Effector CD8-positive, alpha-beta T cell (primary cell): ENCODE results near the gene TSPAN18.

ENCODE experiments used
- DNase-seq: peaks from one replicate; lab custom pipeline; 2025; lab: John Stamatoyannopoulos, UW

TSPAN18 gene

GRCh38 chr11:44848203-44848962 lies 121.6 kb downstream of the TSPAN18 start:
- DNase-seq = no peak

GRCh38 chr11:44848963-44849350 lies 122.2 kb downstream of the TSPAN18 start:
- DNase-seq = no peak

- DNase-seq = no peak
Observed at GRCh38 chr11:44849424-44849823, 122.7 kb downstream of the TSPAN18 start.

GRCh38 chr11:44849922-44850321 lies 123.2 kb downstream of the TSPAN18 start:
- DNase-seq = no peak

- no peak for DNase-seq
Observed at GRCh38 chr11:44851496-44851895, 124.7 kb downstream of the TSPAN18 start.

GRCh38 chr11:44852159-44852747 lies 125.5 kb downstream of the TSPAN18 start:
- no peak for DNase-seq

- DNase-seq = no peak
Observed at GRCh38 chr11:44852952-44853351, 126.2 kb downstream of the TSPAN18 start.

- DNase-seq = no peak
Observed at GRCh38 chr11:44853666-44854065, 126.9 kb downstream of the TSPAN18 start.

GRCh38 chr11:44854086-44854485 lies 127.3 kb downstream of the TSPAN18 start:
- no peak for DNase-seq

GRCh38 chr11:44854741-44855492 lies 128.2 kb downstream of the TSPAN18 start:
- DNase-seq = no peak

- DNase-seq = no peak
Observed at GRCh38 chr11:44855493-44855849, 128.7 kb downstream of the TSPAN18 start.

- DNase-seq = no peak
Observed at GRCh38 chr11:44857490-44858090, 130.8 kb downstream of the TSPAN18 start.

- DNase-seq = no peak
Observed at GRCh38 chr11:44858796-44859527, 132.2 kb downstream of the TSPAN18 start.

GRCh38 chr11:44859528-44859925 lies 132.8 kb downstream of the TSPAN18 start:
- DNase-seq = no peak

- DNase-seq = no peak
Observed at GRCh38 chr11:44860346-44860745, 133.6 kb downstream of the TSPAN18 start.

GRCh38 chr11:44861849-44862557 lies 135.2 kb downstream of the TSPAN18 start:
- DNase-seq = no peak

GRCh38 chr11:44862558-44863101 lies 135.9 kb downstream of the TSPAN18 start:
- no peak for DNase-seq

GRCh38 chr11:44863231-44863630 lies 136.5 kb downstream of the TSPAN18 start:
- DNase-seq = no peak

GRCh38 chr11:44865866-44866272 lies 139.1 kb downstream of the TSPAN18 start:
- DNase-seq = no peak

- DNase-seq = no peak
Observed at GRCh38 chr11:44866286-44866685, 139.5 kb downstream of the TSPAN18 start.

GRCh38 chr11:44868021-44868420 lies 141.3 kb downstream of the TSPAN18 start:
- no peak for DNase-seq
